Fibroblast of peridontal ligament (primary cell): ENCODE data around the gene AIFM2.
"Not testable (repeated sequence)": the region's sequence is repeated elsewhere in the genome, so short reads cannot be mapped to it uniquely, and the experiment has no call there.

Source experiments
- DNase-seq: peaks from one replicate; pipeline ENCODE4 v3.0.0-alpha.2; 2010; ENCODE audit errors: extremely low read depth

The AIFM2 gene

DNA sequence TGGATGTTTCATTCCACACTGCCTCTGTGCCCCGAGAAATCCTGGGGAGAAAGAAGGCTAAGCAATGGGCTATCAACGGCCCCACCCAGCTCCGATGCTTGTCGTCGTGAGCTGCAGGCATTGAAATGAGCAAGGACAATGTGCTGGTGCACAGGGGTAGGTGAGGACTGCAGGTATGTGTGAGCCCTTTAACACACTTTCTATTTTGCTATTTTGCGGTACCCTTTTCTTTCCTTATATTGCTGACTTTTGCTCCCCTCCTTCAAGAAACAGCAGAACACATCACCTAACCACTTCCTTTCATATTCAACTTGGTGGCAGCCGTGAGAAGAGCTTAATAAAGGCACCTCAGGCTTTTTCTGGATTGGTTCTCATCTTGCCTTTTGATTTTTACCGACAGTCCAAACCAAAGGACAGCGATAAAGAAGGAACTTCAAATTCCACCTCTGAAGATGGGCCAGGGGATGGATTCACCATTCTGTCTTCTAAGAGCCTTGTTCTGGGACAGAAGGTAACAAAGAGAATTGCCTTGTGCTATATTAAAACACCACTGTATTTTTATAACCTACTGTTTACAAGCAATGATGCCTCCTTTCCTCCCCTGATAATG, 39.2 kb downstream of the AIFM2 start:
- DNase-seq: no peak

DNA sequence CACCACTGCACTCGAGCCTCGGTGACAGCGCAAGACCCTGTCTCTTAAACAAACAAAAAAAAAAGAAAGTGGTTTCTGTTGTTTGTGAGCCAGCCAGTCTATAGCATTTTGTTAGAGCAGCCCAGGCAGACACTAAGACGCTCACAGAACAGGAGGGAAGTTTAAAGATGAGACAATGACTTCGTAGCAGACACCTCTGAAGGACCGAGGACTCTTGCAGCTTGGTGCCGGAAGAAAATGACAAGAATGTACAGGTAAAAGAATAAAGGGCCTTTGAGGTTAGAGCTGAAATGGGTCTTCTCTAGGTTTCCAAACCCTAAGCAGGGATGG, 40.3 kb downstream of the AIFM2 start:
- DNase-seq: no peak

DNA sequence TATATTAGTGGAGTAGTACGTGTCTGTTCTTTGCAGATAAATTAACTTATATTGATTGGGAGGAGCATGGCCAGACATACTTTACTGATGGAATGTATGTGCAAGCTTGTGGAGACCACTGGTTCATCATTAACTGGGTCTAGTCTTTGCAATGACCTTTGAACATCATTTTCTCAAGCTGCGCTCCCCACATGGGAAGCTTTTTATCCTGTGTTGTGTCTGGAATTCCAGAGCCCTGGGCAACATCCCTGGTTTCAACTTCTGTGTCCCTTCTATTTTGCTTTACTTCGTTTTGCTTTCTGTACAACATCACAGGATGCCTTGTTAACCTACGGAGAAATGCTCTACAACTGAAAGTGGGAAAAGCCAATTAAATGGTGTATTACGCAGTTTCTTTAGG, 41.7 kb downstream of the AIFM2 start:
- DNase-seq: no peak

DNA sequence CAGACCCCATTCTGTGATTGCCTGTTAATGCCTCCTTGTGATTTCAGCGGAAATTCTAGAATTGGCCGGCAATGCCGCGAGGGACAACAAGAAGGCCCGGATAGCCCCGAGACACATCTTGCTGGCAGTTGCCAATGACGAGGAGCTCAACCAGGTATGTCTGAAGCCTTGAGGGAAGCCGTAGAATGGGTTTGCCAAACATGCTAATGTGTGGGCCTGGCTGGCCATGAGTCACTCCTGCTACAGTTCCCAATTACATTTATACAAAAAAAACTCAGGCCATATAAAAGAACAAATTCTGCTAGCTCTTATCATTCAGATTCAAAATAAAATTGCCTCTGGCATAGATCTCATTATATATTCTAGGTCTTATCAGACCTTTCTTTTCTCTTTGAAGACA, 42.6 kb downstream of the AIFM2 start:
- DNase-seq: no peak

DNA sequence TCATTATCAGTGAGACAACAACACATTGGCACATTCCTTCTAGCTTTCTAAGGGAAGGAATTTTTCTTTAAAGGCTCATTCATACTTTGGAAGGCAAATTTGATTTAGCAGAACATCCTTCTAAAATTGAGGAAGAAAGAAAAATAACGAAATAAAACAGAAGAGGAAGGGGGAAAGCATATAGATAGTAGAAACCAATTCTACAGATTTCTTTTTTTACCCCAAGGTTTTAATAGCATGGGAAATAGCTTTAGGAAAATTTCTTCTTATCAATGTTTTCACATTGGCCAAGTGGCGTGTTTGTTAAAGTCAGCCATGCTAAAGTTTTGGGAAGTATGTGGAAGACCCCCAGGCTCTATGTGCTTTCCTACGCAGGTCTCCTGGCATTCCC, 44.3 kb downstream of the AIFM2 start:
- no peak for DNase-seq

DNA sequence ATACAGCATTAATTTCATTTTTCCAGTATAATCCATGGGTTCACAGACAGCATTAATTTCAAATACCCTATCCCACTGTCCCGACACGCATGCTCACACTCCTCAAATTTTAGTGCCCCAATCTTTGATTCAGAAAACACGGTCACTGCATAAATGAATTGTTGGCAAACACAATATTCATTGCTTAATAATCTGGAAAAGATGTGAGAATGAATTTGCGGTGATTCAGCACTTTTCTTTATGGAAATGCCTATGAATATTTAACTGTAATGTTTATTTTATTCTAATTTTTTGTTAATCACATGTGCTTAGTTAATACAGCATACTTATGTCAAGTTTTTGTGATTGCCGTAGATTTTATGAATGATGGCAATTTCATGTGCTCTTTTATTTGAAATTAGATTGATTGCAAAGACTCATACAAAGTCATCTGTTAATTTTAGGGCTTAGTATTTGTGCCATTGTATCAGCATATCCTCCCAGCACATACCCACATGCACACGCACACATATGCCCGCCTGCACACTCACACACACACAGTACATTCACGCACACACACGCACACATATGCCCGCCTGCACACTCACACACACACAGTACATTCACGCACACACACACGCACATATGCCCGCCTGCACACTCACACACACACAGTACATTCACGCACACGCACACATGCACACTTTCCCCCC, 44.9 kb downstream of the AIFM2 start:
- no peak for DNase-seq

DNA sequence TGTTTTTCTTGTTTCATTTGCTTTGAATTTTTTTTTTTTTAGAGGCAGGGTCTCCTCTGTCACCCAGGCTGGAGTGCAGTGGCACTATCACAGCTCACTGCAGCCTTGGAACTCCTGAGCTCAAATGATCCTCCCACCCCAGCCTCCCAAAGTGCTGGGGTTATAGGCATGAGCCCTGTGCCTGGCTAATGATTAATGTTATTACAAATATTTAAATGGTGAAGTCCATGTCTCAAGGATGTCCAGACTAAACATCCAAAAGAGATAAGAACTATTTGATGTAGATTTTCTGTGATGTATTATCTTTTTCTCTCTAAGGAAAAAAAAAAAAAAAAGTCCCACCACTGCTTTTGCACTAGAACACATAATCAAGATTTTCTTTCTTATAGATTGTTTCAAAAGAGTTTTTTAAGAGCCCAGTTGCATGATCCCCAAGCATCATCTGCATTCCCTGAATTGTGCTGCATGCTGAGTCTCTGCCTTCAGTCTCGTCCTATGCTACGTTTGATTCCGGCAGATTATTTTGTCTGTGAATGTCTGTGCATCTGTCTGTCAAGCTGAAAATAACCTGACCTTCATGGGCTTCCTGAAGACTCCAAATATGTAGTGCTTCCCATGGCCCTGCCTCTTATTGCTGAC, 46.5 kb downstream of the AIFM2 start:
- no peak for DNase-seq

DNA sequence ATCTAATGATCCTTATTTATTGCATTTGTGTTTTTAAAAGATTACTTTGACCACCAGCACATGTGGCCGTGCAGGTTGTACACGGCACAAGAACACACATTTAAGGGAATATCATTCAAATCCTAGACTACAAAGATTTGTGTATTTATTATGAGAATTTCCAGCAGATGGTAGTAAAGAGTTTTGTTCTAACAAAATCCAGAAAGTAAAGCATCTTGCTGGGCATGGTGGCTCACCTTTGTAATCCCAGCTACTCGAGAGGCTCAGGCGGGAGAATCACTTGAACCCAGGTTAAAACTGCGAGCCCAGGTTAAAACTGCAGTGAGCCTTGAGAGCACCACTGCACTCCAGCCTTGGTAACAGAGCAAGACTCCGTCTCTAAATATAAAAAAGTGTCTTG, 48.4 kb downstream of the AIFM2 start:
- no peak for DNase-seq

DNA sequence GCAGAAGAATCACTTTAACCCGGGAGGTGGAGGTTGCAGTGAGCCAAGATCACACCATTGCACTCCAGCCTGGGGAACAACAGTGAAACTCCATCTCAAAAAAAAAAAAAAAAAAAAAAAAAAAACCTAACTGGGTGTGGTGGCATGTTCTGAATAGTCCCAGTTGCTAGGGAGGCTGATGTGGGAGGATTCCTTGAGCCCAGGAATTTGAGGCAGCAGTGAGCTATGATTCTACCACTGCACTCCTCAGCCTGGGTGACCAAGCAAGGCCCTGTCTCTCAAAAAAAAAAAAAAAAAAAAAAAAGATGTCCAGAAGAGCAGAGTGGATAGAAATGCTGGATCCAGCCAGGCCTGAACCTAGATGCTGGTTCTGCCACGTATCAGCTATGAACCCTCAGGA, 51.8 kb downstream of the AIFM2 start:
- not testable (repeated sequence) for DNase-seq

DNA sequence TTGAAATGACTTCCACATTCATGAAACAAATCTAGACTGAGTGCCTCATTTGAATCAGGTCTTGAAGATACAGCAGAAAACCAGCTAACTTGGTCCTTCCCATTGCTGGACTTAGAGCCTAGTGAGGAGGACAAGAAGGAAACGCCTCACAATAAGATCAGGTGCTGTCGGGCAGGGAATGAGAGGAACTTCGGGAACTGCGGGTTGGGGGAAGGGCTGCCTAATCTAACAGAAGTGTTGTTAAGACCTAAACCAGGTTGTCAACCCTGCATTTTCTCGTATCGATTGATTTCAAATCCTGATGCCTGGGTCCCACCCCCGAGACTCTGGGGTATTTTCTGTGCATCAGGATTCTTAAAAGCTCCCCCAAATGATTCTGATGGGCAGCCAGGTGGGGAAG, 53.7 kb downstream of the AIFM2 start:
- DNase-seq: no peak

DNA sequence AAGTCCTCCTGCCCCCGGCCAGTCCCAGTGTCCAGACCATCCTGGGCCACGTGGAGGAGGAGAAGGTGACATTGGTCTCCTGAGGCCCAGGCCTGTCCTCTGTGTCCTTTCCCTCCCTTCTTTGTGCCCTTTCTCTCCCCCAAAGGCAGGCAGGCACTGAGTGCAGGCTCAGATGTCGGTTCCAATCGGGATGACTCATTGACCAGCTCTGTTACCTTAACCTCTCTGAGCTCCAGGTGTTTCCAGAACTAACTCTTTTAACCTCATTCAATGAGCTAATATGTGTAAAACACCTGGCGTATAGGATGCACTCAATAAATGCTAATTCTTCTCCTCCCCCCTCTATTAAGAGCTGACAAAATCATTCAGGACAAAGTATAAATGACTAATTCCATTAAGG, 54.3 kb downstream of the AIFM2 start:
- DNase-seq: no peak

DNA sequence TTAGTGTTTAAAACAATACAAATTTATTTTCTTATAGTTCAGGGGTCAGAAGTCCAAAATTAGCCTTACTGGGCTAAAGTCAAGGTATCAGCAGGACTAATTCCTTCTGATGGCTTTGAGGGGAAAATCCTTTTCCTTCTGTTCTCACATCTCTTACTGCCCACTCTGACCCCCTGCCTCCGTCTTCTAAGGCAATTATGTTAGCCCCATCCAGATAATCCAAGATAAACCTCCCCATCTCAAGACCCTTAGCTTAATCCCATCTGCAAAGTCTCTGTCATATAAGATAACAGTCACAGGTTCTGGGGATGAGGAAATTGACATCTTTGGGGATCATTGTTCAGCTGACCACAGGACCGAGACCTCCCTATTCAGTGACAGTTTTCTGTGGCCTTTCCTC, 57.7 kb downstream of the AIFM2 start:
- DNase-seq: no peak

DNA sequence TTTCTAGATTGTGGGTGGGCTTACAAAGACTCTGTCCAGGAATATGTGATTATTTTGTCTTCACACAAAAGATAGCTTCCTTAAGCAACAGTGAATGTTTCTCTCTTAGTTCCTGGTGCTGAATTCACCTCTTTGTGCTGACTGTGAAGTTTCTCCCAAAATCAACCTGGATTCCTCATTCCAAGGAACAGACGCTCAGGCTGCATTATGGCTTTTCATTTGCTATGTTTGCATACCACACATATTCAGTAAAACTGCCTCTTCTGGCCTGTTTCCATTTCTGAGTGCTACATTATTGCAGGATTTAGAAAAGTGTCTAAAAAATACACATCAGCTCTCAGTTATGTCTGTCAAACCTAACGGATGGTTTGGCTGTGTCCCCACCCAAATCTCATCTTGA, 58.5 kb downstream of the AIFM2 start:
- no peak for DNase-seq

DNA sequence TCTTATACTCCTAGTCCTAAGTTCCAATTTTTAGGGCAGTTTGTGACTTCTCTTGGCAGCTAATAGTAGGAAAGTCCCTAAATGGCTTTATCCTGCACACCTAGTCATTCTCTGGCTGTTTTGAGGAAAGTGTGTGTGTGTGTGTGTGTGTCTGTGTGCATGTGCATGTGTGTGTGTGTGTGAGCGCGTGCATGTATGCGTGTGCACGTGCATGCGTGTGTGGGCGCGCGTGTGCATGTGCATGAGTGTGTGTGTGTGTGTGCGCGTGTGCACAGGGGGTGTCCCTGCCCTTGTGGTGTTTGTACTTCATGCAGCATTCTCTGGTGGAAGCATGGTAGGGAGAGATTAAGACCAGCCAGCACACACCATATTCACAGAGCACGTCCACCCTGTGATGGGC, 61.8 kb downstream of the AIFM2 start:
- DNase-seq: no peak

DNA sequence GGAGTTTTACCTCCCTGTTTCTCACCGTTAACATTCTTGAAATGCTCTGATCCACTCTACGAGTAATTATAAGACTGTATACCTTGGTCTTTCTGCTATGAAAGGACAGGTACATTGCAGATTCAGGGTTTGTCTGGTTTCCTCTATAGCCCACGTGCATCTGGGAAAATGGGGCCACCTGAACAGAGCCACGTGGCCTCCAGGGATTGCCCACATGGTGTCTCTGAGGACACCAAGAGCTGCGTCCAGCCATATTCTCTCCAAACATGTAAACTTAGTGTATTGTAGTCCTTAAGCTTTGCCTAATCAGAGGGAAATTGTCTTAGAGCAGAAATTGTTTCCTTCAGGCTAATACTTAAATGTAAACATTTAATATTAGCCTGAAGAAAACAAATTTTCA, 63.3 kb downstream of the AIFM2 start:
- no peak for DNase-seq

DNA sequence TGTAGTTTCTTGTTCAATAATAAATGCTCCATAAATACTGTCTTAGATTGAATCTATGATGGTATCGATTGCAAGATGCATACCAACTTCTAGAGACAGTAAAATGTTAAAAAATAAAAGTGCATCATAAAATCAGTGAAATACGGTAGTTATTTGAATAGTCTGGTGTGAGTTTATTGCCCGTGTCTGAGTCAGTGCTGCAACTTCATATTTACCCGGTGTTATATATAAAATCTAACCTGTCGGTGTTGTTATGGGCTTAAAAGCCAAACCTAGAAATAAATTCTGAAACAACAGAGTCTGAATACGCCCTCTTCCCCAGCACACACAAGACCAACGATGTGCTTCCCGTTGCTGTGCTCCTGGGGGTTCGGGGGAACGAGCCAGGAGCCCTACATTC, 63.7 kb downstream of the AIFM2 start:
- DNase-seq: no peak

DNA sequence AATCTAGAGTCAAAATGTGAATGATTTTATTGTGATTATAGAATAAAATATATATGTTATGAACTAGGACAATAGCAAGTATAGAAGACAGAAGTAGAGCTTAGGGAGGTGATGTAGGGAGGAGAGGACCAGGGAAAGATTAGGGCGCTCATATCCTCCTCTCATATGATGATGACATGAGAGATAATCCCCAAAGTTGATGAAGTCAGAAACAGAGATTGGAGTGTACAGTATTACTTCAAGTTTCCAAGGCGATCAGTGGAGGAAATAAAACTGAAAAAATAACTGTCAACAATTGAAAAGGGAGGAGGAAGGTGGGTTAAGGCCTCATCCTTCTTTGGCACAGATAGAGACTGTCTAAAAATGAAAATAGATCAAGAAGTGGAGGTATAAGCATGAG, 65.0 kb downstream of the AIFM2 start:
- no peak for DNase-seq

DNA sequence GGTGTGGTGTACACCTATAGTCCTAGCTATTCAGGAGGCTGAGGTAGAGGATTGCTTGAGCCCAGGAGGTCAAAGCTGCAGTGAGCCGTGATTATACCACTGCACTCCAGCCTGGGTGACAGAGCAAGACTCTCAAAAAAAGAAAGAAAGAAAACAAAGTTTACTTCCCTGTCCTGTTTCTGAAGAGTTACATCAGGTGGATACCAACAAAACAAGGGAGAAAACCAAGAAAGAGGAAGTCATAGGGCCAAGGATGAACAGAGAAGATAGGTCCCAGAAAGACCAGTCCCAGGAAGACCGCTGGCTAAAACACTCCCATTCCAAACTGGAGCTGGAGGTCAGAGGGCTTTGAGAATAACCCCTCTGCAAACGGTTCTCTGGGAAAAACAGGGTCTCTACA, 66.4 kb downstream of the AIFM2 start:
- no peak for DNase-seq

DNA sequence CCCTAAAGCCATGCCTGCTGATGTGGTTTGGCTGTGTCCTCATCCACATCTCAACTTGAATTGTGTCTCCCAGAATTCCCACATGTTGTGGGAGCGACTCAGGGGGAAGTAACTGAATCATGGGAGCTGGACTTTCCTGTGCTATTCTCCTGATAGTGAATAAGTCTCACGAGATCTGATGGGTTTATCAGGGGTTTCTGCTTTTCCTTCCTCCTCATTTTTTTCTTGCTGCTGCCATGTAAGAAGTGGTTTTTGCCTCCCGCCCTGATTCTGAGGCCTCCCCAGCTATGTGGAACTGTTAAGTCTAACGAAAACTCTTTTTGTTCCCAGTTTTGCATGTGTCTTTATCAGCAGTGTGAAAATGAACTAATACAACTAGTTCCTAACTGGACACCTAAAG, 68.1 kb downstream of the AIFM2 start:
- DNase-seq: no peak

DNA sequence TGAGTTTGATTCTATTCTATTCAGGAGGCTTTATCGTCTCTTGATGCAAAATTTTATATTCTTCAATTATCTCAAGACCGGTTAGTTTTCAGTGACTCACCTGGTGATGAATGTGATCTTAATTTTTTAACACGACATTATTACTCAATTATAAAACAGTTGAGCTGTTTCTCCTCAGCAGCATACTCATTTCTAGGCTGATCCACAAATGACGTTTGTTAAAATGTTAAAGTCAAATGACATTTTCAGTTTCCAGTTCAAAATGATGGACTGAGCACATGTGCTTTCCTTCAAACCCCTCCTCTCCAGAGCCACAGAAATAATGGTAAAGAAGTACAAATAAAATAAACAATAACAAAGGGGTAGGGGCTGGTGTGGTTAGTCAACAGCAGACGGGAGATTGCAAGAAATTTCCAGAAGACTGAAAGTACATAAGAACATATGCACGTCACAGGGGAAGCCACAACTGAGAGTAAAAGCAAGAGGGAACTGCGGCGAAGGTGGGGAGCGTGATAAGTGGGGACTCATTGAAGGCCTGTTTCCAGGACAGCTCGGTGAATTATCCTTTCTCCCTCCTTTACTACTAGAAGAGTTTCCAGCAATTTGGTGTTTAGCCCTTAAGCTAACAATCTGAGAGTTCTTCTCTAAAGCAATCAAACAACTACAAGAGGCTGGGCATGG, 69.1 kb downstream of the AIFM2 start:
- DNase-seq: no peak
